Activated T-cell treated with anti-CD3 and anti-CD28 coated beads for 24 hours (primary cell): ENCODE measurements around the gene NGFR.
"Not testable (repeated sequence)": the region's sequence is repeated elsewhere in the genome, so short reads cannot be mapped to it uniquely, and the experiment has no call there.

ENCODE experiments used
- DNase-seq: peaks from one replicate; pipeline ENCODE4 v3.0.0-alpha.2; 2020; ENCODE audit warnings: low read depth

Gene NGFR

DNA sequence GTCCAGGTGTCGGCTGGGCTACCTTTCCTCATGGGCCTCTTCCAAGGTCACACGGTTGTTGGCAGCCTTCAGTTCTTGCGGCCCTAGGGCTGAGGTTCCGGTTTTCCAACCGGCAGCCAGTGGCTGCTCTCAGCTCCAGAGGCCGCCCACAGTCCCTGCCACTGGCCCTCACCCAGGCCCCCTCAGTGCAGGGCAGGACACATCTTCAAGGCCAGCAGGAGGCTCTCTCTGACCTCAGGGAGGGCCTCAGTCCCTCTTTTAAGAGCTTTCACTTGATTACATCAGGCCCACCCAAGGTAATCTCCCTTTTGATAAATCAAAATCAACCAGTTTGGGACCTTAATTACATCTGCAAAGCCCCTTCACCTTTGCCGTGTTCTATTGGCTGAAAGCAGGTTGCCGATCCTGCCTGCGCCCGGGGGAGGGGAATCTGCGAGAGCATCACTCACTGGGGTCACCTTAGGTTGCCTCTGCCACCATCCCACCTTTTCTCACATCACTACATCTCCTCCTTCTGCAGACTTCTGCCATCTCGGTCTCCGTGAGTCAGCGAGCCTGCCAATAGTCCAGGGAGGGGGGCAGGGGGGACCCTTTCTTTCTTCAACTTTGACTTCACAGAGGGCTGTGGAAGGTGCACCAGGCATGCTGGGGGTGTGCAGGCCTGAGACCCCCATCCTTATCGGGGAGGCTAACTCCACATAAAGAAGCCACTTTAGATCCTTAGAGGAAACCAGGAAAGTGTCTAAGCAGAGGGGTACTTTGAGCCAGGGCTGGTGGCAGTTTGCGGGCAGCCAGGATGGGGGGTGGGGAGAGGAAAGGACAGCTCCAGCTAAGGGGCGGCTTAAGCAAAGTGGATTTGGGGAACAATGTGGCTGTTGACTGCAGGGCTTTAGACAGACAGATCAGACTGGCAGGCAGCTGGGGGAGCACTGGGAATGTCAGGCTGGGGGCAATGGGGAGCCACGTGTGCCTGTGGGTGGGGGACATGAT lies 51.7 kb downstream of the NGFR start:
- DNase-seq = no peak

DNA sequence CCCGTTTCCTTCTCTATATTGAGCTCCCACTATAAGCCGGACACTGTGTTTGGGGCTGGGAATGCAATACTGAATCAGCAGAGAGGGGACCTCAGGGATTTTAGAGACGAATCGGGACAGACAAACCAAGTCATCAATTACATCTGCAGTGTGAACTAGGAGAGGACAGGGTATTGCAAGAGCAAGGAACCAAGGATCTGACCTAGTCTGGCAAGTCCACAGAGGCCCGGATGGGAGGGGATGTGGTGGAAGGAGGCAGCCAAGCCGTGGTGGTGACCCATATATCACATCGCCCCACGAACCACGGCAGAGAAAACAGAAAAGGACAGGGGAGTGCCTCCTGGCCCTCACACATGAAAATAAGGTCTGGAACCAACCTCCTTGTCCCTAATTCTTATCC lies 52.5 kb downstream of the NGFR start:
- DNase-seq = no peak

DNA sequence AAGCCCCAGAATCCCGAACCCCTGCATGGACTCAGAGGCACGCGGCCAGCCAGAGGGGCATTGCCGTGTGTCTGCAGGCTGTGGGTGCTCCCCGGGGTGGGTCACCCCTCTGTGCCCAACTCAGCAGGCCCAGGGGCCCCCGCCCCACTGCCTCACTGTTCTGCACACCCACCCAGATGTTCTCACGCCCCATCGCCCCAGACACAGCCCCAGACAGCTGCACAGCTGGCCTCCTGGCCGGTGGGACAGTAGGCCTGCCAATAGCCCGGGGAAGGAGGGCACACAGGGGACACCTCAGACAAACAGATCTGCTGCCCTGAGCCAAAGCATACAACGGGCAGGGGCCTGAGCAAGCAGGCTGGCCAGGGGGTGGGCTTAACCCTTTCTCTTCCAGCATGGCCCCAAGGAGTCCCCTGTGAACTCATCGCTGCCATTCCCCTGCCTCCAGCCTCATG lies 53.0 kb downstream of the NGFR start:
- no peak for DNase-seq

DNA sequence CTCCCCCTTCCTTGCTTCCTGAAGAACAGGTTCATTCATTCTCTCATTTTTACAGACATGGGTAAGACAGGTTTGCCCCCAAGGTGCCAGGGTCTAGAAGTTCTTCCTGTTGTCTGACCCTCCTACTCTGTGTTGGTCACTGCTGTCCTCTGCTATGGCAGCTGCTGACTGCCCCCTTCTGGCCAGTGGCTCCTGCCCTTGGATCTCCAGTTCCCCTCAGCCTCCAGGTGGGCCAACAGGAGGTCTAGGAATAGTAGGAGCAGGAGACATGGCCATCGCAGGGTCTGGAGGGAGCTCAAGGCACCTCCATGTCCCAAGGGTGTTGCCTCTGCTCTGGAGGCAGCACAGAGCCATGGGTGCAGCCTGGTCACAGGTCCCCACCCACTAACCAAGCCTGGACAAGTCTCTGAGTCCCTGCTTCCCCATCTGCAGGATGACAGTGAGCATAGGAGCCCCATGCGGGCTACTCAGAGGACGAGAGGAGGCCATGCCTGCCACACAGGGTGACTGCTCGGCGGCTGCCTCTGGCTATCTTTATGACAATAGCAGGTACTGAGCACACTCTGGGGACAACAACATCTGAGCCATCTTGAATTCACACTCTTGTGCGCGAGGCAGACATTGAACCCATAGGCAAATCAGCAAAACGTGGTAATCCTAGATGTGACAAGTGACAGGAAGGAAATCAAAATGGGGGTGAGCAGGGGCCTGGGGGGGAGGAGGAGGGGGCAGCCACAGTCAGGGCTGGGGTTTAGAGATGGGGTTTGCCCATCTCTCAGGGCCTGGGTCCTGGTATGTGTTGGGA lies 53.6 kb downstream of the NGFR start:
- DNase-seq = no peak

DNA sequence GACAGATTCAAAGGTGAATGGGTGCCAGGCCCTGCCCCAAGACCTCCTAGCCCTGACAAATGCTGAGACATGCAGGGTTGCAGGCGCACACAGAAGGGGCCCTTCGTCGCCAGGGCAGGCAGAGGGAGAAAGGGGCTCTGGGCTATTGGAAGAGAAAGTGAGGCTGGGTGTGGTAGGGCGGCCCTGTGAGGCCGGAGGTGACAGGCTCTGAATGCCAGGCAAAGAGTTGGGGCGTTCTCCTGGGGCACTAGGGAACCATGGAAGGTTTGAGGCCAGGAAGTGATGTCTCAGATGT lies 54.2 kb downstream of the NGFR start:
- DNase-seq = no peak

DNA sequence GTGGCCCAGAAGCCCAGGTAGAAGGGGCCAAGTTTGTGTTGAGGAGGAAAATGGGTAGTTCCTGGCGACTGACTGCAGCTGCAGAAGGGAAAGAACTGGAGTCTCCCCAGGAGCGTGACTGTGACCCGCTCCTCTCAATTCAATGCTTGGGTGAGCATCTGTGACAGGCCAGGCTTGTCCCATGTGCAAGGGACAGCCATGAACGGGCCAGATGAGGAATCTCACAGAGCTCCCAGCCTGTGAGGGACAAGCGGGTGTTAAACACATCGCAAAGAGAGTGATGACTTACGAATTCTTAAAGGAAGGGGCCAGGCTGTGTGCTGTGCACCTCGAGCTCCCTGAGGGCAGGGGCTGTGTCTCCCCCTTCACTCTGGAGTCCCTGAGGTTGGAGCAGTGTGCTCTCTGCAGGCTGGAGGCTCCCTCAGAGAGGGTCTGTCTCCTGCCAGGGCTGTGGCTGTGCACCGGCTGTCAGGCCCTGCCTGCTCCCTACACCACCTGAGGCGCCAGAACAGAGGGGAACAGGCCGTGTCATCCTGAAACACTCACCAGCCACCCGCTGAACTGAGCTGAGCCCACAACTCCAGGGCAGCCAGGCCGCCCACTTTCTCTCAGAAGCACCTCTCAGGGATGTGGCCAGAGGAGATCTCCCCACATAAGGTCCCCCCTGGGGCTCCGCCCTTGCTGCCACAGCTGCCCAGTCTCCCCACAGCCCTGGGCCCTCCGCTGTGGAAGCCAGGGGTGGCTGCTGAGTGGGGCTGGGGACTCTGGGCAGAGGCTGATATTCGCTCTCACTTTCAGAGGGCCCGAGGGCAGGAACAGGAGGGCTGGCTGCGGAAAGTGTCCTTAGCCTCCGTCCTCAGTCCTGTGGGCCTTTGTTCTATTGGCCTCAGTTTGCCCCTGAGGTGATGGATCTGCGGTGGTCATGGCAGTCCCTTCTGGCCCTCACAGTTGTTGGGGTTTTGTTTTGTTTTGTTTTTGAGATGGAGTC lies 54.9 kb downstream of the NGFR start:
- no peak for DNase-seq

DNA sequence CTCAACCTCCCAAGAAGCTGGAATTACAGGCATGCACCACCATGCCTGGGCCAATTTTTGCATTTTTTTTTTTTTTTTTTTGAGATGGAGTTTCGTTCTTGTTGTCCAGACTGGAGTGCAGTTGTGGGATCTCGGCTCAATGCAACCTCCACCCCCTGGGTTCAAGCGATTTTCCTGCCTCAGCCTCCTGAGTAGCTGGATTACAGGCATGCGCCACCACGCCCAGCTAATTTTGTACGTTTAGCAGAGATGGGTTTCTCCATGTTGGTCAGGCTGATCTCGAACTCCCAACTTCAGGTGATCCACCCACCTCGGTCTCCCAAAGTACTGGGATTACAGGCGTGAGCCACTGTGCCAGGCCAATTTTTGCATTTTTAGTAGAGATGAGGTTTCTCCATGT lies 55.7 kb downstream of the NGFR start:
- DNase-seq = not testable (repeated sequence)

DNA sequence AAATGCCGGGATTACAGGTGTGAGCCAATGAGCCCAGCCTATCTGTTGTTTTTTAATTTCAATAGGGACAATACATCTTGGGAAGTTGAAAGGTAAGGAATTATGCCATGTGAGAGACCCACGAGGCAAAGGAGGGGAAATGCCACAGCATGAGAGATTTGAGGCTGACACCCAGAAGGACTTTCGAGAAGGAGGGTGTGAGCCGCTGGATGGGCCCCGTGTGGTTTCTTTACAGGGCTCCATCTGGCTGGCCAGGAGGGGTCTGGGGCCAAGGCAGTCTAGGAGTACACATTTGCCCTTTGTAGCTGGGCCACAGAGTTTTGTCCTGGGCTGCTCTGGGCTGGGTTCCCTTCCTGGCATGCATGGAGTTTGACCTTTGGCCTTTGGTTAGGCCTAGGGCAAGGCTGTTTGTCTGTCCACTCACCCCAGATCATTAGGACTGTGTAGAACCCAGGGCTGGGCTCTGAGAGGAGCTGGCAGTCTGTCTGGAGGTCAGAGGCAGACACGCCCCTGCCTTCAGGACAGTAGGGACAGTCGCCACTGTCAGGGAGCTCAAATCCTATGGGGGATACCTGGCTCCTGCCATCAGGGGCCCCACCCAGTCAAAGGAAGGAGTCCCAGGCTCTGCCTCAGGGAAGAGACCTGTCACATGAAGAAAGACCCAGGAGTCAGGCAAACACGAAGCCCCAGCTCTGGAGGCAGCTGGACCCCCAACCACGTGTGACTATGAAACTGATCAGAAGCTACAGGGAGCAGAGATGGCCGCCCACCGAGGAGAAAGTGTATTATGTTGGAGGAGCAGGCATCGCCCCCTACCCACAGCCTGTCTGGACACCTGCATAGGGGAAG lies 56.4 kb downstream of the NGFR start:
- DNase-seq = no peak

DNA sequence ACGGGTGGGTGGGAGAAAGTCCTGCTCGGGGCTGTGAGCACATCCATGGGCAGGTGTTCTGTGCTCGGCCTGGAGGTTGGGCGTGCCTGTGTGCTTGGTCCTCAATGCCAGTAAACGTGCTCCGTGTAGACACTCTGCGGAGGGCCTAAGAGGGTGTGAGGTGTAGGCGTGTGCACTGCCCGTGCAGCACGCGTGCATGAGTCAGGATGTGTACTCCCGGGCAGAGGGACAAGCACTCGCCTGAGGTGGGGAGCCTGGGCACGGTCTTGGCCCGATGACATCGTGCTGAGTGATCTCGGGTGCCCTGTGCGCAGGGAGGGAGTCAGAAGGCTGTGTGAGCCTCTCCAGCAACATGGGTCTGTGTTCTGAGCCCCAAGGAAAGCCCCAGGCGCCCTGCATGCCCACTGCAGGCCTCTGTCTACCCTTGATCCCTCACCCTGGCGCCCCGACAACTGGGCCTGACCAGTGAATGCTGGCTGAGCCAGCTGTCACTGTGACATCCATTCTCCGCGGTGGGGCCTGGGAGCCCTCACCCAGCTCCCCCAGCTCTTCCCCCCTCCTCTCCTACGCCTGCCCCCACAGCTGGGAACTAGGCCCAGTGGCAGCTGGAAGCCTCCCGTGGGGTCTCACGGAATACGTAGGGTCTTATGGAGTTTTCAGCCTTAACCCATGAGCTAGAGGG lies 57.1 kb downstream of the NGFR start:
- DNase-seq = no peak

DNA sequence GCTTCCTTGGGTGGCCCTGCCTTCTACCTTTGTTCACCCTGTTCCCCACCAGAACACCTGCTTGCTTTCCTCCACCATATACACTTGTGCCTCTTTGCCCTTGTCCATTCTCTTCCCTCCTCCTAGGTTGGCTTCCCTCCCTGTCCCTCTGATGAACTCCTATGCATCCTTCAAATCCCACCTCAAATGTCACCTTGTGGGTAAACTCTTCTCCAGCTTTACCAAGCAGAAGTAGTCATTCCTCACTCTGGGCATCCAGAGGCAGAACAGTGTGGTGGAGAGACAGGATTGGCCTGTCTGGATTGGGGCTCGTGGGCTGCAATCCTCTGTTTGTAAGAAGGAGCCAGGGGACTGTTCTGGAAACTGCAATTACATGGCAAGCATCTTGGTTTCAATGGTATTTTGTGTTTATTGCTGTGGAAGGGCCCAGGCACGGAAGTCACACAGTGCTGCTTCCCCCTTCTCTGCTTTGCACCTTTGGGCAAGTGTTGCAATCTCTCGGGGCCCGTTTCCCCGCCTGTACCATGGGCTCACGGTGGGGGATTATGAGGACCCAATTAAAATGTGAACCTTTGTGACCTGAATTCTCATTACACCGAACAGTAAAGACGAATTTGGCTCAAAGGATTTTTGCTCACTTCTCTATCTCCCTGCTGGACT lies 58.7 kb downstream of the NGFR start:
- no peak for DNase-seq

DNA sequence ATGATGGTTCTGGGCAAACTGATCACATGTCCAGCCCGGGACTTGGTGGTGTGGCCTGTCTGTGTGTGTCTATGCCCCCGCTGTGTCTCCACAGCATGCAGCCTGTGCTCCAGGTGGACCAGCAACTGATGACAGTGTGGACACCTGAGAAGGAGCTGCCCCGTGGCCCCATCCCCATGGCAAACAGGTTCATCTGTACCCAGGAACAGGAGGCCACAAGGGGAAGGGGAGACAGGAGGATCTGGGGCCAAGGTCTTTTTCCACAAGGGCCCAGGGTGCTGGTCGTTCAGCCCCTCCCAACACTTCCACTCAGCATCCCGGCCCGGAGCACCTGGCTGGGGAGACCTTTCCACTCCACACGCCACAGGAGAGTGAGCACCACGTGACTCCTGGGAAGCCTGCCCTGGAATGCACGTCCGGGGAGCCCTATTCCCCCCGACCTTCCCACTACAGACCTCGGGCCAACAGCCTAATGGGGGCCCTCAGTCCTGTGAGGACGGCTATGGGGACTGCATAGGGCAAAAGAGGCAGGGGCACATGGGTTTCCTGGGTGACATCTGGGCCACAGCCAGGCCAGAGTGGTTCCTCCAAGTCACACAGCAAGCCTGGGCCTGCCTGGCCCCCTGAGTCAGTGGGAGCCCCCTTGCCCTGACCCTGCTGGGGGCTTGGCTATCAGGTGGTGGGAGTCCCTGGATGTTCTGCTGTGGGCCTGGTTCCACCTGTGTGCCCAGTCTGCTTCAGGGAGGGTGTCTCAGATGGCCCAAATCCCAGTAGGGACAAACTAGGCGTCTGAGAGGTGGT lies 59.8 kb downstream of the NGFR start:
- DNase-seq = no peak

DNA sequence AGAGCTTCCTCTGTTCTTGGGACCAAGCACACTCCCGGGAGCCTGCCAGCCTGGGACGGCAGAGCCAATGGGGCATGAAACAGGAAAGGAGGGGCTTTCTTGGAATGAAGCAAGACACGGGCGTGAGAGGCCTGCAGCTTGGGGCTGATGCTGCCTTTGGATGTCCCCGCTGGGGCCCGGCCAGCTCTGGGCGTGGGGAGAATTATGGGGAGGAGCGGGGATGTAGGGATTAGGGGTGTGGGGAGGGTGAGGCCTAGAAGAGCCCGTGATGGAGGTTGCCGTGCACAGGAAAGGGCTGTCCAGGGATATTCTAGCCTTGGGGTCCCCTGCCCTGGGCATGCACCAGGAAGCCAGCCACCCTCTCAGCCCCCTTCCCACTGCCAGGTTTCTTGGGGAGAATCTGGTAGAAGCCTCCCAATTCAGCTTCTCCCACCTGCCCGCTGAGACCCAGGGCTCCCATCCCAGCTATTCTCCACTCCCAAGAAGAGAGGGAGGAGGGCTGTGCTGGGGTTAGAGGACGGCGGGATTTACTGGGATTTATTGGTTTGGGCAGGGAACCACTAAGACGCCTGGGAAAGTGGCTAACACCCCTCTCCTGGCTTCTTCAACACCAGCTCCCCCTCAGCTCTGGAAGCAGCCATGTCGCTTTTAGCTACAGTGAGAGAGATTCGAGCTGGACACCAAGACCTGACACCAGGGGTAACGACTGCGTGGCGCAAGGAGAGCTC lies 60.6 kb downstream of the NGFR start:
- no peak for DNase-seq

DNA sequence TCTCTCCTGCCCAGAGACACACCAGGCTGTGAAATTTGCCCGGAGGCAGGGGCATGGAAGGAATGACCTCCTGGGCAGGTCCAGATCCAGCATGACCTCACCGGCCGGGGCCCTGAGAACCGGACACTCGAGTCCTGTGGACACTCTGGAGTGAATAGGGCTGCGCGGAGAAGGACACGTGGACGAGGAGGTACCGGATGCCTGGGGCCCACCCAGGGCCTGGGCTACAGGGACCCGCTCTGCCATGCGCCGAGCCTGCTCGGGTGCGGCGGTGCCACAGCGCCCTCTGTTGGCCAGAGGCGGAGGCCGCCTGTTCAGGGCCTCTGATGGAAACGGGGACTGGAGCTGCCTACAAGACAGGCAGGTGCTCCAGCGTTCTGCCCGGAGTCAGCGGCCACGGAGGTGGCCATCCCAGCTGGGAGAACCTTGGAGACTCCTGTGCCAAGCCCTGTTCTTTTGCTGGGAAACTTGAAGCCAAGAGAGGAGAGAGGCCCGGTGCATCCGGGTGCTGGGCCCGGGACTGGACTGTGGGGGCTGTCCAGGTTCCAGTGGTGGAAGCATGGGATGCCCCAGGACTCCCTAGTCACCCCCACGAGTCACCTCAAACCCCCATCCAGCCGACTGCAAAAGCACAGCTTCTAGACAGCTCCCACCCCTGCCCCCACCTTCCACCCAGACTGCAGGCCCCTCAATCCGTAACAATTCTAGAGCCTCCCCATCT lies 61.3 kb downstream of the NGFR start:
- DNase-seq = peak; percentile 81

DNA sequence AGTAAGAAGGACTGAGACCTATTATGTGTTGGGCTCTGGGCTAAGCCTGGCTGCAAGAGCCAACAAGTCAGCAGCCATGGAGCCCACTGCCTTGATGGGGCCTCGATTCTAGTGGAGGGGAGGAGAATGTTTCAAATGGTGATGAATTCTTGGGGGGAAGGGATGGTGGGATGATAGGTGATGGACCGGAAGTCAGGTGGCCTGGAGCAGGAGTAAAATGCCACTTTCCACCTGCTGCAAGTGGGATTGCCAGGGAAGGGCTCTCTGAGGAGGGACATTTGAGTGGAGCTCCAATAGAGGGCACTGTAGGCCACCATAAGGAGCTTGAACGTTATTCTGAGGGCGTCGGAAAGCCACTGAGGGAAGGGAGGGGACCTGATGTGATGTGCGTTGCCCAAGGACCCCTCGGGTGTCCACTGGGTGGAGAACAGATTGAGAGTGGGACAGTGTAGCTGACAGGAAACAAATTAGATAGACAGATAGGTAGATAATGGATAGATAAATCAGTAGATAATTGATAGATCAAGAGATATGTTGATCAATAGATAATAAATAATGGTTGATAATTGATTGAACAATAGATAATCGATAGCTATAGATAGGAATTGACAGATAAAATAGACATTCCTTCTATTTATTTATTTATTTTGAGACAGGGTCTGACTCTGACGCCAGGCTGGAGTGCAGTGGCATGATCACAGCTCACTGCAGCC lies 62.4 kb downstream of the NGFR start:
- no peak for DNase-seq
